VCaP (cell line): ENCODE measurements around the gene BLMH.
A peak's percentile ranks its signal among the peaks of the same experiment; 100 is the strongest.

Source experiments
- H3K27ac ChIP-seq: fragments of 450-650 bp; 2 replicates; pipeline ENCODE4 v1.5.1; 2017
- TF ChIP-seq, protein P1 (sequence below): fragments of 450-650 bp; conservative IDR thresholded peaks from 2 replicates; pipeline ENCODE4 v1.5.1; 2017; ENCODE audit warnings: mild to moderate bottlenecking, moderate library complexity

The BLMH gene

DNA sequence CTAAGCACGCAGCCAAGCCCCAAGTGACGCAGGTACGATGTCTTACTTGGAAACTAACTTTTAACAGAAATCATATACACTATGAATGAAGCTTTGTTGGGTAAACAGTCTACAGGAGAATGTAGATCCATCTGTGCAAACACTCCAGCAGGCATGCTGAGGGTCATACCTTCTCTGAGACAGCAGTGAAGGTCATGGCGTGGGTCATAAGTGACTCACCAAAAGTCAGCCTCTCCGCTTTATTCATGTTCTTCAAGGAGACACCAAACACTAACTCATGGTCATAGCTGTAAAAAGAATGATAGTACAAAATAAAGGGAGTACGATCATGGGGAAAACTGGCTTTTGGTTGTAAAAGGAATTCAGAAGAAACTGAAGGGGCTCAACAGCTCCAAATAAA, 20.6 kb downstream of the BLMH start:
- H3K27ac ChIP-seq, result no peak overlapping the region
- TF ChIP-seq, protein P1, sequence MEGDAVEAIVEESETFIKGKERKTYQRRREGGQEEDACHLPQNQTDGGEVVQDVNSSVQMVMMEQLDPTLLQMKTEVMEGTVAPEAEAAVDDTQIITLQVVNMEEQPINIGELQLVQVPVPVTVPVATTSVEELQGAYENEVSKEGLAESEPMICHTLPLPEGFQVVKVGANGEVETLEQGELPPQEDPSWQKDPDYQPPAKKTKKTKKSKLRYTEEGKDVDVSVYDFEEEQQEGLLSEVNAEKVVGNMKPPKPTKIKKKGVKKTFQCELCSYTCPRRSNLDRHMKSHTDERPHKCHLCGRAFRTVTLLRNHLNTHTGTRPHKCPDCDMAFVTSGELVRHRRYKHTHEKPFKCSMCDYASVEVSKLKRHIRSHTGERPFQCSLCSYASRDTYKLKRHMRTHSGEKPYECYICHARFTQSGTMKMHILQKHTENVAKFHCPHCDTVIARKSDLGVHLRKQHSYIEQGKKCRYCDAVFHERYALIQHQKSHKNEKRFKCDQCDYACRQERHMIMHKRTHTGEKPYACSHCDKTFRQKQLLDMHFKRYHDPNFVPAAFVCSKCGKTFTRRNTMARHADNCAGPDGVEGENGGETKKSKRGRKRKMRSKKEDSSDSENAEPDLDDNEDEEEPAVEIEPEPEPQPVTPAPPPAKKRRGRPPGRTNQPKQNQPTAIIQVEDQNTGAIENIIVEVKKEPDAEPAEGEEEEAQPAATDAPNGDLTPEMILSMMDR, result no peak

DNA sequence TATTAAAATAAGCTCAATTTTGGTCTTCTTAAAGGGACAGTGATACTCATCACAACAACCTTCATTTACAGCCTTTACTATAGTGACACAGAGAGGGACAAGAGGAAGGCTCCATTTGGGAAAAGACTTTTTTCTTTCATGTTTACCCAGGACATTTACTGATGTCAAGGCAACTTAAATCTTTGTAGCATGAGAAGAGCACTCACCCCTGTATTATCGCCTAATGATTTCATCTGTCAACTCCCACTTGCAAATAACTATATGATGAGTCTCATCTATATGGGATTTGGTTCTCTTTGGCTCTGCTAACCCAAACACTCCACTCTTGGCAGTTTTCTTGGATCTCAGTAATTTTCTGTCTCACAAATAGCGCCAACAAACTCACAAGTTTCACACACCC, 24.1 kb downstream of the BLMH start:
- no peak overlapping the region for H3K27ac ChIP-seq
- TF ChIP-seq, protein P1, result no peak

DNA sequence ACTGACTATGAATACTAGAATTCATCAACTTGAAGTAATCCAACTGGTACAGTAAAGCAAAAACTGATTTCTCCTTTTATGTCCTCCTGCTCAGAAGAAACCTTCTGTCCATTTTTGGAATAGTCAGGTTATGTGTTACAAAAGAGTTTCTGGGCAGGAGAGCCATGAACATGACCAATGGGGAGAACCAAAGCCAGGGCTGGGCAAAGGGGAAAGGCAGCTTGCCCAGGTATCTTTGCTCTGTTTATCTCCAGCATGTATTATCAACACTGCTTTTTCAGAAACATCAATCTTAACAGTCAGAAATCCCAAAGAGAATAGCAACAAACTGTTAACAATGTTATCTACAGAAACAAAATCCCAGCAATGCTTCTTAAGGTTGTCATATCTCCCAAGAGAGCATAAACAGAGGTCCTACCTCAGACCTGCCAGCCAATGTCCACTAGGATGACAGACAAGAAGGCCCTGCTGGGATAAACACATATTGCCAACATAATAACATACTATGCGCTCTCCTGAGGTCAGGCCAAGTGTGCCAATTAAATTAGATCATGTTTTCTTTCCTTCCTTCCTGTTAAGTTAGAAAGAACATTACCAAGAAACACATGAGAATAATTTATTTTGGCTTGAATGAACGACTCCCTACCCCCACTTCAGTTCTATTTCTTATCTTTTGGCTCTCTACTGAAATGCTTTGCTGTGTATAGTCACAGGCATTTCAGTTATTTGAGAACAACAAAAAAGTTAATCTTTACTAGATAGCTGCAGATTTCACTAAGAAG, 28.0 kb downstream of the BLMH start:
- peak overlapping the region; percentile 2 for H3K27ac ChIP-seq
- TF ChIP-seq, protein P1, result no peak

DNA sequence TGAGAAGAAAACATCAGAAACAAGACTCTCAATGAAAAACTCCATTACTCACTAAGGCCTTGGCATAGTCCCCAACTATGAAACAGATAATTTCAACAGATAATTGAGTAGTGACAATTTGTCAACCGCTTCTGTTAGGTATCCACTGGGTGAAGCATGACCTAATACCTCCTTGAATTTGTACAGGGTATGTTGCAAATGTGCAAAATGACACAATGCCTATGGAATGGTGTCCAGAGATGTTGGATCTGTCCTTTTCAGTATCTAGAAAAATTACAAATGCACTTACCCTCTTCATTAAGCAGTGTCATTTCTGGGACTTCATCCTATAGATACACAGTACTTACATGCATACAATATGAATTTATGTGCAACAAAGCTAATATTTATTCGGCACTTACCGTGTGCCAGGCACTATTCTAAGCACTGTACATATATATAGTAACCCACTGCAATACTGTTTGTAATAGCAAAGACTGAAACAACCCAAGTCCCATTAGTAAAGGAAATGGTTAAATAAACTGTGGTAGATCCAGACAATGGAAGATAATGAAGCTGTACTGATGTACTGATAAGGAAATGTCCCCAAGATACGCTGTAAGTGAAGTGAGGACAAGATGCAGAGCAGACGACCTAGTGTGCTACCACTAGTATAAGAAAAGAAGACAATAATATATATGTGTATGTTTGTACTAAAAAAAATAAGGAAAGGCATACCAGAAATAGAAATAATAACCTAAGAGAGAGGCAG, 34.8 kb downstream of the BLMH start:
- TF ChIP-seq, protein P1, result no peak

DNA sequence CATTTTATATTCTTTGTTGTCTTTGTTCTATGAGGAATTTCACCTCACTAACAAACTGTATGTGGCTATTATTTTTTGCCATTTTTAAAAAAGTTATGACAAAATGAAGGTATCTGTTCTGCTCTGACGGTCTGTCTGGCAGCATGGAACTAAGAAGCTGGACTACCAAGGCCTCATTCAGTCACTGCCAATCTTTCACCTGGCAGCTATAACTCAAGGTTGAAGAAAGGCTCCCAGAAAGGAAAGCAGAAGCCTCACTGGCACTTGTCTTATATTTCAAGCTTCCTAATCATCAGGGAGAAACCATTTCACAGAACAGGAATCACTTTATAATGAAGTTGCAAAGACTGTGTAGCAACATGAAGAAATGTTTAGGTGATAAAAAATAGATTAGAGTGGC, 37.6 kb downstream of the BLMH start:
- H3K27ac ChIP-seq, result peak overlapping the region; percentile 60
- TF ChIP-seq, protein P1, result no peak

More for the DNA sequence above, 34.8 kb downstream of the BLMH start:
- H3K27ac ChIP-seq, result no peak overlapping the region

DNA sequence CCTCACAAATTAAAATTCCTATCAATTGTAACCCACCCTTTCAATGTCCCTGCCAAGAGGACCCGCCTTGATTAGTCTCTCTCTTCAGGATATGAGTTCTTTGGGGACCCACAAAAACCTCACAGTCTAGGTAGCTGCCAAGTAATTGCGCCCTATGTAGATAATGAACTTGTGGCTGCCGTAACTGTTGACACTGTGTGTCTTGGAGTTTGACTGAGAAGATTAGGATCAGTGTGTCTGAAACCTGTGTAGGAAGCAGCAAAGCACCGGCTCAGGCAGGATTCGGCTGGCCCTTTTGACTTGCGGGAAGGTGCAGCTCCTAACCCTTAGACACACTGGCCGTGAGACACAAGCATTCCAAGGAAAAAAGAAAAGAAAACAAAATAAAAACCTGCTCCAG, 38.4 kb downstream of the BLMH start:
- TF ChIP-seq, protein P1, result no peak
- peak overlapping the region; percentile 60 for H3K27ac ChIP-seq

DNA sequence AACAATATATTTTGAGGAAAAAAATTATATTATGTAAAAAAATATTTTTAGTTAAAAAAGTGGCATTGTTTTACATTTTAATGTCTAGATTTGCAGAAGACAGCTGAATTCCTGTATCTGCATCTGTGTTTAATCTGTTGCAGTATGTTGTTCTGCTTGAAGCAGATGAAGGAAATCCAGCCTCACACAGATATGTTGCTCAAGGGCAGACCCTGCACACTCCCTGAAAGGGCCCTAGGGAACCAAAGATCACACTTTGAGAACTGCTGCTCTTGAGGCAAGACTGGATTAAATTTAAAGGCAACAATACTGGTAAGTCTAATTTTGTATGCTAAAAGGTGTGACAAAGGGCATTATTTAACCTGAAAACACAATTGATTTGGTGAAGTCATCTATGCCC, 39.8 kb downstream of the BLMH start:
- H3K27ac ChIP-seq, result peak overlapping the region; percentile 60; the same call in 1 of the 2 replicates
- TF ChIP-seq, protein P1, result no peak
